ENCODE data around the gene HSPA1A.

HSPA1A gene

DNA sequence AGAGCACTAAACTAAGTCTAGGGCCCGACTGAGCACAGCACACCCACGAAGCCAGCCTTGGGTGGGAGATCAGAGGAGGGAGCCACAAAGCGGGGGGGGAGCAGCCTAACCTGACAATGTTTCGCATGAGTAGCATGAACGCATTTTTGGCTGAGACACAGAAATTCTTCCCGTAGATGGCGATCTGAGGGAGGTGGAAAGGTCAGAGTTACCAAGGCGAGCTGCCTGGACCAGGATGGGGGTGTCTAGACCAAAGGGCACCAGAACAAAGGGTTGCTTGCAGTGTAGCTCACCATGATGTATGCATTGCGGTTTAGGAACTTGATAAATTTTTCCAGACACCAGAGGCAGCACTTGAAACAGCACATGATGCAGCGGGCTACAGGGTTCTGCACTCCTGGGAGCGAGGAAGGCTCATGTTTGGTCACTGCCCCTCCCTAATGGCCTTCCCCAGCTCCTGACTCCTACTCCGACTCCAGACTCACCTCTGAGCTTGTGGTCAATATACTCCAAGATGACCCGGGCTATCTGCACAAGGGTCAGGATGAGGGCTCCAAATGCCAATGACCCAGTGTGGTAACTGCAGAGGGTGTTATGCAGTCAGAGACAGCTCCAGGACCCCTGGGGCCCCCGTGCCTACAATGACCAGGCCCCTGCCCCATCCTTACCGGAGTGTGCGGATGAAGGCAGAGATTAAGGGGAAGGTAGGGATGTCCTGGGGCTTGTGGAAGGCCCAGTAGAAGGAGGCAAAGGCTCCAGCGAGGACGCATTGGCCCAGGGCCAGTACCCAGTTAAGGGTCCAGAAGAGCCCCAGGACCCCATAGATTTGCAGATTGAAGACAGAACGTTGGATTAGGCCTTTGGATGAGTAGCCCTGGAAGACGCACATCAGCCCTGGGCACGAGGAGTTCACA, 50.1 kb downstream of the HSPA1A start:
- no peak for DNase-seq

Data from islet precursor cell (in vitro differentiated cells).